Keratinocyte (primary cell): ENCODE data around the gene MYO1D. TPM values are rescaled to one million over a fixed set of nuclear protein-coding genes. Genes with fewer than 3 reads are reported as not detected.

Source experiments
- DNase-seq: peaks from one replicate; pipeline ENCODE4 v3.0.0-alpha.2; 2011; ENCODE audit warnings: low read depth, missing footprints, low spot score
- FAIRE-seq: peaks from 2 replicates; lab custom pipeline; 2011; peaks lifted over from hg19 to GRCh38; lab: Jason Lieb, UNC
- H2AFZ ChIP-seq: 2 replicates; pipeline ENCODE4 v1.6.0; 2012; ENCODE audit warnings: low read length, control low read depth, inconsistent platforms; ENCODE audit not compliant: control insufficient read depth
- H3K27ac ChIP-seq: 2 replicates; pipeline ENCODE4 v1.5.1; 2011; ENCODE audit warnings: low read length; ENCODE audit not compliant: control insufficient read depth, insufficient read depth
- H3K27me3 ChIP-seq: 3 replicates; pipeline ENCODE4 v1.6.0; 2011; ENCODE audit warnings: low read length; ENCODE audit not compliant: control insufficient read depth, insufficient read depth; ENCODE audit errors: extremely low read depth
- H3K36me3 ChIP-seq, 2 experiments: 2 replicates in 1 of 2; 3 replicates in 1 of 2; pipeline ENCODE4 v1.5.1; 2011; ENCODE audit warnings: low read length in 2 of 2, mild to moderate bottlenecking in 1 of 2; ENCODE audit not compliant: control insufficient read depth in 2 of 2, insufficient read depth in 2 of 2; ENCODE audit errors: extremely low read depth in 1 of 2
- H3K4me1 ChIP-seq: 3 replicates; pipeline ENCODE4 v1.5.1; 2011; ENCODE audit warnings: low read length; ENCODE audit not compliant: control insufficient read depth, insufficient read depth; ENCODE audit errors: extremely low read depth
- H3K4me2 ChIP-seq: 3 replicates; pipeline ENCODE4 v1.6.0; 2011; ENCODE audit warnings: low read depth, low read length; ENCODE audit not compliant: control insufficient read depth, insufficient read depth; ENCODE audit errors: extremely low read depth
- H3K4me3 ChIP-seq, 3 experiments: fragments of 200-600 bp in 1 of 3; sonication (generic) in 1 of 3; 2 replicates in 2 of 3; 3 replicates in 1 of 3; pipeline ENCODE4 v1.5.1; 2011 to 2016; ENCODE audit warnings: low read length in 3 of 3, mild to moderate bottlenecking in 3 of 3, control low read depth in 2 of 3, inconsistent platforms in 1 of 3, low read depth in 1 of 3, mixed read lengths in 1 of 3, mixed run types in 1 of 3, moderate library complexity in 1 of 3; ENCODE audit not compliant: control insufficient read depth in 2 of 3, insufficient read depth in 2 of 3; ENCODE audit errors: extremely low read depth in 1 of 3
- H3K79me2 ChIP-seq: 2 replicates; pipeline ENCODE4 v1.6.0; 2012; ENCODE audit warnings: low read length; ENCODE audit not compliant: control insufficient read depth, insufficient read depth
- H3K9ac ChIP-seq: 3 replicates; pipeline ENCODE4 v1.6.0; 2011; ENCODE audit warnings: low read length; ENCODE audit not compliant: control insufficient read depth, insufficient read depth; ENCODE audit errors: extremely low read depth
- H3K9me1 ChIP-seq: 3 replicates; pipeline ENCODE4 v1.6.0; 2011; ENCODE audit warnings: low read length; ENCODE audit not compliant: control insufficient read depth, insufficient read depth; ENCODE audit errors: extremely low read depth
- H3K9me3 ChIP-seq: 2 replicates; pipeline ENCODE4 v1.5.1; 2012; ENCODE audit warnings: low read depth, low read length; ENCODE audit not compliant: control insufficient read depth
- H4K20me1 ChIP-seq: 3 replicates; pipeline ENCODE4 v1.6.0; 2011; ENCODE audit warnings: low read length; ENCODE audit not compliant: control insufficient read depth, insufficient read depth; ENCODE audit errors: extremely low read depth
- CTCF ChIP-seq, 3 experiments: IDR thresholded peaks in 1 of 3; conservative IDR thresholded peaks in 1 of 3; optimal IDR thresholded peaks in 1 of 3; 2 replicates in 2 of 3; 3 replicates in 1 of 3; pipeline versions ENCODE3 to v1.5.1; 2011; ENCODE audit warnings: low read length in 3 of 3, mild to moderate bottlenecking in 3 of 3, moderate library complexity in 2 of 3, control low read depth in 1 of 3, inconsistent platforms in 1 of 3; ENCODE audit not compliant: insufficient read depth in 2 of 3; ENCODE audit errors: extremely low read depth in 1 of 3
- EZH2 ChIP-seq: IDR thresholded peaks from one replicate; pipeline ENCODE4 v1.6.1; 2012; ENCODE audit warnings: inconsistent platforms, mild to moderate bottlenecking, low read length, moderate library complexity
- dilution Hi-C: fragments of 300-500 bp; cut with MboI; formaldehyde crosslinking; loops from one replicate; pipeline ENCODE4 v1.7.0; 2020; ENCODE audit warnings: low sequenced_read_pairs; ENCODE audit not compliant: extremely low pct_ligation_motif_present
- polyA plus RNA-seq, 5 experiments: library from polyadenylated mRNA; depleted of rRNA in 3 of 5; stranded (reverse) in 3 of 5; stranded (forward) in 1 of 5; unstranded in 1 of 5; fragments of >200 nt; gene quantifications; 1 replicate in 1 of 5; 2 replicates in 3 of 5; 3 replicates in 1 of 5; pipeline versions ENCODE4 v1.2.1 to v1.2.3, GENCODE V29; 2011 to 2012; ENCODE audit warnings: missing spikeins in 2 of 5, low read depth in 1 of 5, low replicate concordance in 1 of 5

The MYO1D gene
- polyA plus RNA-seq, 1 donor (not counting 4 experiments of a cell fraction or from before 2014, with no cell fraction given), result 33.7 TPM

GRCh38 chr17:32904891-32905290 lies 28.0 kb upstream of the MYO1D start:
- Histone ChIP-seq H3K9me3 (no peaks in the 10 kb centered on the region), H3K4me3 (no peak overlapping the region), H3K4me2 (no peak overlapping the region), H3K27ac (no peak overlapping the region), H3K9ac (no peak overlapping the region), H3K9me1 (no peaks in the 10 kb centered on the region), H3K27me3 (no peaks in the 10 kb centered on the region), H4K20me1 (no peaks in the 10 kb centered on the region), H3K79me2 (no peaks in the 10 kb centered on the region), H3K36me3 (no peaks in the 10 kb centered on the region), H2AFZ (no peak overlapping the region), H3K4me1 (no peaks in the 10 kb centered on the region)
- dilution Hi-C loops, result loop anchor here (25.0 kb wide), 1 partner anchor 118 kb away; no protein-coding TSS in a partner anchor
- DNase-seq (no peak), FAIRE-seq (no peak)
- TF ChIP-seq EZH2 (no peak), CTCF (optimal IDR thresholded peaks at IDR 0.05 in 1 of 3, IDR thresholded peaks at IDR 0.05 in 1 of 3, conservative IDR thresholded peaks at IDR 0.05 in 1 of 3; ENCODE audit: extremely low read depth in 1 of 3, insufficient read depth in 2 of 3, low read length in 3 of 3) (no peak)

- Histone ChIP-seq H4K20me1 (no peaks in the 10 kb centered on the region), H3K27me3 (no peaks in the 10 kb centered on the region), H3K27ac (no peak overlapping the region), H3K4me2 (no peak overlapping the region), H3K9me3 (no peaks in the 10 kb centered on the region), H3K79me2 (no peaks in the 10 kb centered on the region), H3K9me1 (no peaks in the 10 kb centered on the region), H3K4me1 (no peaks in the 10 kb centered on the region), H2AFZ (no peak overlapping the region), H3K9ac (no peak overlapping the region), H3K36me3 (no peaks in the 10 kb centered on the region), H3K4me3 (no peak overlapping the region)
- TF ChIP-seq CTCF (optimal IDR thresholded peaks at IDR 0.05 in 1 of 3, IDR thresholded peaks at IDR 0.05 in 1 of 3, conservative IDR thresholded peaks at IDR 0.05 in 1 of 3; ENCODE audit: extremely low read depth in 1 of 3, insufficient read depth in 2 of 3, low read length in 3 of 3), result no peak
- no peak for TF ChIP-seq EZH2
- DNase-seq (no peak), FAIRE-seq (no peak)
- dilution Hi-C loops, result loop anchor here (25.0 kb wide), 1 partner anchor 117 kb away; no protein-coding TSS in a partner anchor
Measured at GRCh38 chr17:32903774-32904673, 27.1 kb upstream of the MYO1D start.
